HG03565 (cell line): ENCODE results near the gene FARP1.
A peak's percentile ranks its signal among the peaks of the same experiment; 100 is the strongest.

Experiments used
- ATAC-seq: cut with Tn5 transposase; IDR thresholded peaks from one replicate; pipeline ENCODE4 v1.9.1; 2021; ENCODE audit warnings: mild to moderate bottlenecking, moderate library complexity; ENCODE audit not compliant: unreplicated experiment

The FARP1 gene, protein sequence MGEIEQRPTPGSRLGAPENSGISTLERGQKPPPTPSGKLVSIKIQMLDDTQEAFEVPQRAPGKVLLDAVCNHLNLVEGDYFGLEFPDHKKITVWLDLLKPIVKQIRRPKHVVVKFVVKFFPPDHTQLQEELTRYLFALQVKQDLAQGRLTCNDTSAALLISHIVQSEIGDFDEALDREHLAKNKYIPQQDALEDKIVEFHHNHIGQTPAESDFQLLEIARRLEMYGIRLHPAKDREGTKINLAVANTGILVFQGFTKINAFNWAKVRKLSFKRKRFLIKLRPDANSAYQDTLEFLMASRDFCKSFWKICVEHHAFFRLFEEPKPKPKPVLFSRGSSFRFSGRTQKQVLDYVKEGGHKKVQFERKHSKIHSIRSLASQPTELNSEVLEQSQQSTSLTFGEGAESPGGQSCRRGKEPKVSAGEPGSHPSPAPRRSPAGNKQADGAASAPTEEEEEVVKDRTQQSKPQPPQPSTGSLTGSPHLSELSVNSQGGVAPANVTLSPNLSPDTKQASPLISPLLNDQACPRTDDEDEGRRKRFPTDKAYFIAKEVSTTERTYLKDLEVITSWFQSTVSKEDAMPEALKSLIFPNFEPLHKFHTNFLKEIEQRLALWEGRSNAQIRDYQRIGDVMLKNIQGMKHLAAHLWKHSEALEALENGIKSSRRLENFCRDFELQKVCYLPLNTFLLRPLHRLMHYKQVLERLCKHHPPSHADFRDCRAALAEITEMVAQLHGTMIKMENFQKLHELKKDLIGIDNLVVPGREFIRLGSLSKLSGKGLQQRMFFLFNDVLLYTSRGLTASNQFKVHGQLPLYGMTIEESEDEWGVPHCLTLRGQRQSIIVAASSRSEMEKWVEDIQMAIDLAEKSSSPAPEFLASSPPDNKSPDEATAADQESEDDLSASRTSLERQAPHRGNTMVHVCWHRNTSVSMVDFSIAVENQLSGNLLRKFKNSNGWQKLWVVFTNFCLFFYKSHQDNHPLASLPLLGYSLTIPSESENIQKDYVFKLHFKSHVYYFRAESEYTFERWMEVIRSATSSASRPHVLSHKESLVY

DNA sequence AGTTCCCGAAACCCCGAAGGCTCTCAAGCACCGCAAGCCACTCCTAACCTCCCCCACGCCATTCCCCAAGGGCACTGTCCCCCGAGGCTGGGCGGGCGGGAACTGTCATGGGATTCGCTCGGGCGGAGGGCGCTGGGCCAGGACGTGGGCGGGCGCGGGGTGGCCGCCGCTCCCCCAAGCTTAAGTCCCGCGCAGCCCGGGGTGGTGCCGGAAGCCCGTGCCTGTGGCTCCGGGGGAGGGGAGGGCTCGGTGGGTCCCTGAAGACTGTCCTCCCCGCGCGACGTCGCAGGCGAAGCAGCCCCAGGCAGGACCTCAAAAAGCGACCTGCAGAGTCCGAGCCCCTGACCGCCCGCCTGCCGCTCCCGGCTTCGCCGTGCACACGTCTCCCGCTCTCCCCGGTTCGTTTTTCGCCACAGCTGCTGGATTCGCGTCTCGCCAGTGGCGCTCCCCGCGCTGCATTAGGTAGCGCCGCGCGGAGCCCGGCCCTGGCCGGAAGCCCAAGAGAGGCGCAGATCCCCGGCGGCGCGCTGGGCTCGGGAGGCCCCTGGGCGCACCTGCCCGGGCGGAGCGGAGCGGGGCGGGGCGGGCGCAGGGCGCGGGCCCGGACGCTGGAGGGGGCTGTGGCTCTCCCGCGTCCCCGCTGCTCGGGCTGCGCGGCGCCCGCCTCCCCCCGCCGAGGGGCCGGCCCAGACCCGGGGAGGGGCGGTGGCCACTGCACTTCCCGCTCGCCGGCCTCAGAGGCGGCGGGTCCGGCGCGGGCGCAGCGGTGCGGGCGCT is at the start of gene FARP1:
Gene FARP1, plus strand, starts transcription at position 715 of the 777 bp plus-strand sequence. CDS start 70,149 bp downstream, outside the sequence.
- ATAC-seq: peak; percentile 66

DNA sequence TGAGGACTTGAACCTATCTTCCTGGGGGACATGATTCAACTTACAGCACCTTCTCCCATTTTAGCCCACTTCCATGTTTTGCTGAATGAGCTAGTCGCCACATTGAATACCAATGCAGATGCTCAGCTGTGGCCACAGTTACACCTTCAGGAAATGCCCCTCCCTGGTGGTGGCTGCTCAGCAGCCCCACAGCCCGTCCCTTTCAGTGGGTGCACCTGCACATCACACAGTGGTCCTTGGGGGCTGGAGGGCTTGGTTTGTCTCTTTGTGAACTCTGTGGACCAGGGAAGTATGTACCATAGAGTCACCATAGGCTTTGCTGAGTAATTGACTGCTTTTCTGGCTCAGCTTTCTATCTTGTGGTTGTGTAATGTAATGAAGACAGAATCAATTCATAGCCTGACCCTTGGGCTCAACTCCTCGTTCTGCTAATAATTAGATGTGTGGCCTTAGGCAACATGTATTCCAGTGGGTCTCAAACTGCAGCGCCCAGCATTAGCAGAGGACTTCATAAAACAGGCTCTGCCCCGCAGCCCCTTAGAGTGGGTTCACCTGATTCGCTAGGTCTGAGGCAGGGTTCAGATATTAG is 48.1 kb upstream of the FARP1 start:
- ATAC-seq: no peak

DNA sequence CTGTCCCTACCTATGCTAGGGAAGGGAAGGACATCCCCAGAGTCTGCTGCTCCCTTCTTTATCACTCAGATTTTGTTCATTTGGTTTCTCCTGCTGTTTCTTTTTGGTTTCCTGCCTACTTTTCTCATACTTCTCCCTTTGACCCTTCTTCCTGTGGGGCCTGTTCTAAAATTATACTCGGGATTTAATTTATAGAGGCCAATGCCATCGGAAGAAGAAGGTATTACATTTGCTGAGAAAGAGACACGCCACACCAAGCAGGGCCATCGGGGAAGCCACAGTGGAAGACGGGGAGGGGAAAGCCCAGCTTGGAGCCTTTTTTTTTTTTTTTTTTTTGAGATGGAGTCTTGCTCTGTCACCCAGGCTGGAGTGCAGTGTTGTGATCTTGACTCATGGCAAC is 46.8 kb upstream of the FARP1 start:
- no peak for ATAC-seq

DNA sequence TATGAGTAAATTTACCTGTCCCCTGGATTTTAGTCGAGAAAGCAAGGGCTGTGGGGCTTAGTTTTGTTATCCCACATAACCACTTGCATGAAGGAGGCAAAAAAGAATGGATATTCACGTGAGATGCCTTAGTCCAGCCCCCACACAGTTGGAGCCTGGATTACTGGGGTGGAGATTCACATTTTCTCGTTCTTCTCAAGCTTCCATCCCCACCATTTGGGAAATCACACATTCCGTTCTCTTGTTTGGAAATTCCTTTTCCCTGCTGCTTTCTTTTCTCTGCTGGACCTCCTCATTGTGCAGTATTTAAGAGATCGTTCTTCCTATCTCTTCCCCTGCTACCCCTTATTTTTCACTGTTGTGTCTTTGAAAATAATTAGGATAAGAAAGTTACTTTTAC is 45.1 kb upstream of the FARP1 start:
- no peak for ATAC-seq

DNA sequence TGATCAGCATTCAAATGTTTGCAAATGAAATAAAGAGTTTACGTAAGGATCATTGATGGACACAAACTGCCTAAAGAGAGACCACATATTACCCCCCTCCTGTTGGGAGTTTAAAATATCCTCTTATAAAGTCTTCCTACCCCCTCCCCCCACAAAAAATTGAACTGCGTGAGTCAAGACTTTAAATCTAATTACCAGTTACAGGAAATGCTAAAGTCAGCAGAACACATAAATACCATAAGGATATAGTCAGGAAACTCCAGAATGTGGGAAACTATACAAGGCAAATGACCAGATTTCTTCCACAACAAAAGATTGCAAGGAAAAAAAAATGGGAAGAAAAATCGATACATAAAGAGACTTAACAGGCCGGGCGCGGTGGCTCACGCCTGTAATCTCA is 44.4 kb upstream of the FARP1 start:
- ATAC-seq: no peak

DNA sequence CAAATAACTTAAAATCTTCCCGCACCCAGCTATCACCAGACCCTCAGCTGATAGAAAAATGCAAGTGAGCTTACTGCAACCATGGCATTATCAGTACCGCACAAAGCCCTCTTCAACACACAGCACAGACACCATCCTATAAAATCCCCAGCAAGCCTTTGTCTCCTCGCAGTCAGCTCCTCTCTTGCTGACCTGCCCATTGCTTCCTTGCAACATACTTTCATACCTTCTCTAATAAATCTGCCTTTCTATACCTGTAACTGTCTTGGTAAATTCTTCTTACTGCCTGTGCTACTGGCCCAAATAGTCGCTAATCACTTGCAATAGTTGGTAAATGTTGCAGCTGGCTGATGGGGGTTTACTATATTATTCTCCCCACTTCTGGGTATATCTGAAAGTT is 43.3 kb upstream of the FARP1 start:
- no peak for ATAC-seq

DNA sequence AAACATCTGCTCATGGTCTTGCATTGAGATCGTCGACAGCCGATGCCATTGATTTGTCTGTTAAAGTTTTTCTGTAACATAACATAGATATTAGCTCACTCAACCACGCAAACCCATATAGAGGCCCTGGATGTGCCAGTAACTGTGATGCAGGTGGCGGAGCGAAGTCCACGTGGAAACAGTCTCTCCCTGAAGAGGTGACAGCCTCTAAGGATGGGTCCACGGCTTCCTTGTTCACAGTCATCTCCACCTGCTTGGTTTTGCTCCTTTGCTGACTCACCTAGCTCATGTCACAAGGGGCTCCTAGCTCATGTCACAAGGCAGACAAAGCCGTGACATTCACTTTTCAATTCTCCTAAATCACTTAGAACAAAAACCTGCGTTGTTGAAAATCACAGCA is 42.4 kb upstream of the FARP1 start:
- no peak for ATAC-seq

DNA sequence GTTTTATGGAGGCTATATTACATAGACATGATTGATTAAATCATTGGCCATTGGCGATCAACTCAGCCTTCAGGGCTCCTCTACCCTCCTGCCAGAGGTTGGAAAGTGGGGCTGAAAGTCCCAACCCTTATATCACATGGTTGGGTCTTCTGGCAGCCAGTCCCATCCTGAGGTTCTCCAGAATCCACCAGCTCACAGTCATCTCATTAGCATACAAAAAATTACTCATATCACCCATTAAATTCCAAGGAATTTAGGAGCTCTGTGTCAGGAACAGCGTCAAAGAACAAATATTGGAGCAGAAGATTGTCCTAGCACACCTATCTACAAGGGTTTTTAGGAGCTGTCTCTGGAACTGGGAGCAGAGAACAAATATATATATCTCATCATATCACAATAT is 39.4 kb upstream of the FARP1 start:
- no peak for ATAC-seq

DNA sequence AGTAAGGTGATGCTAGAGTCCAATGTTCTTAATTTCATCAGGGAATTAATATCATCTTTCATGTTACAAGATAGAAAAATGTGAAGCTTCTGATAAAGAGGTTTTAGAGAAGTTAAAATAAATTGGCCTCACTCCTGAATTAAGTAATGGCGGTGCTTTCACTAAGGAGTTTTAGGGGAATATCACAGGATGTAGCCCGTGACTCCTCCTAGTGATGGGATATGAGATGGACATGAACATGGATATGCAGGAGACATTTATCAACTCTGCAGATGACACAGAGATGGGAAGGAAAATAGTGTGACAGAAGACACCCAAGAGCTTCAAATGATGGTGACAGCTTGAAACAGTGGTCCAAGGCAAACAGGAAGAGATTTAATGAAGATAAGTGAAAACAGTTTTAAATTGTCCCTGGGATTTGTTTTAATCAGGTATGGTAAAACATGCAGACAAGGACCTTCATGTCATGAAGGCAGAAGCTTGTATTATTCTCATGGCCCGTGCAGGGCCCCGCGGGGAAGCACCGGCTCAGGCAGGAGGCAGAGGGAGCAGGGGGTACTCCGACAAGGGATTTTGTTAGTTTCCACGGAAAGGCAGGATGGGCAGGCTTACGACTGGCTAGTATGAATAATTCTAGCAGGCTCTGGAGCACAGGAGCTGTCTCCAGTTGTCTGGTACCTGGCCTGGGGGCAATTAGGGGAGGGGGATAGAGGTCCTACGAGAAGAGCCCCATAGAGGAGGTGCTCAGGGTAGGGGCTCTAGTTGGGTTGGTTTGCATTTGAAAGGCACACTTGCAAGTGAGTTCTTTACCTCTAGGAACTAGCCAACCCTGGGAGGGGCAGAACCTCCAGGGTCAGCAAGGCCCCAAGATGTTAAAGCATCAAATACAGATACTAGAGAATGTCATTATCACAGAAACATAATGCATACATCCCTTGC is 38.7 kb upstream of the FARP1 start:
- no peak for ATAC-seq

DNA sequence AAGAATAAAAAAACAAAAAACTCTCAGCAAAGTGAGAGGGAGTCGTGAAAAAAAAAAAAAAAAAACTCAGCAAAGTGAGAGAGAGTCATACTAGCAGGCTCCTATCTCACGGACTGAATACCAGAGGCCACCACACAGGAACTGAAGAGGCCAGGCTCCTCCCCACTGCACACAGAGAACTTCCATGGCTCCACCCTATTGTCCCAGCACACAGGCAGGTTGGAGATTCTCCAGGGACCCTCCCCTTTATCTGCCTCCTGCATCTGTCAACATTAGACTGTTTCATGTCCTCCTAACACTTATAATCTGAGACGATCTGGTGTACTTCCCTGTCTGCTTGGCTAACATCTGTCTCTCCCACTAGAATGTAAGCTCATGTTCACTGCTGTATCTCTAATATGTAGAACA is 37.0 kb upstream of the FARP1 start:
- ATAC-seq: no peak

DNA sequence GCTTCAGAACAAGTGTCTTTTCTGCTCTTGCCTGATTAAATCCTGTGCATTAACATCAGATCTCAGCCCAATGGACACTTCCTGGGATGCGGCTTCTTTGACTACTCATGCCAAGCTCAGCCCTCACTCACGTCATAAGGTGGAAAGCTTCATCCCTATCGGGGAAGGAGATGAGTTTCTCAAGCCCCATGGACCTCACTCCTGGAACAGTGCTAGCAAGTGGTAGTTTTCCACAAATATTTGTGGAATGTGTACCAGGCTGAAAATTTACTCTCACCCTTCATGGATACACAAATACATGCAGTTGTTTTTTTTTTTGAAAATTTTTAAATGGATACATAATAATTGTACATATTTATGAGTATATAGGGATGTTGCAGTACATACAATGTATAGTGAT is 34.6 kb upstream of the FARP1 start:
- ATAC-seq: no peak

DNA sequence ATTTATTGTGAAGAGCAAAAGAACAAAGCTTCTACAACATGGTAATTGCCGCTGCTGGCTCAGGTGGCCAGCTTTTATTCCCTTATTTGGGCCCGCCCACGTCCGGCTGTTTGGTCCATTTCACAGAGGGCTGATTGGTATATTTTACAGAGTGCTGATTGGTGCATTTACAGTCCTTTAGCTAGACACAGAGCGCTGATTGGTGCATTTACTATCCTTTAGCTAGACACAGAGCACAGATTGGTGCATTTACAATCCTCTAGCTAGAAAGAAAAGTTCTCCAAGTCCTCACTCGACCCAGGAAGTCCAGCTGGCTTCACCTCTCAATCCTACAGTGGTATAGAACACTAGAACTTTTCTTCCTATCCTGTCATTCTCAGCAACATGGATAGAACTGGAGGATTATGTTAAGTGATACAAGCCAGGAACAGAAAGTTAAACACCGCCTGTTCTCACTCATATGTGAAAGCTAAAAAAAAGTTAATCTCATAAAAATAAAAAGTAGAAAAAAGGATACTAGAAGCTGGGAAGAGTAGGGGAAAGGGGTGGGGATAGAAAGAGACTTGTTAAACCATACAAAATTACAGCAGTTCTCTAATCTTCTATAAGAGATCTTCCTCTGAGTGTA is 33.6 kb upstream of the FARP1 start:
- no peak for ATAC-seq

DNA sequence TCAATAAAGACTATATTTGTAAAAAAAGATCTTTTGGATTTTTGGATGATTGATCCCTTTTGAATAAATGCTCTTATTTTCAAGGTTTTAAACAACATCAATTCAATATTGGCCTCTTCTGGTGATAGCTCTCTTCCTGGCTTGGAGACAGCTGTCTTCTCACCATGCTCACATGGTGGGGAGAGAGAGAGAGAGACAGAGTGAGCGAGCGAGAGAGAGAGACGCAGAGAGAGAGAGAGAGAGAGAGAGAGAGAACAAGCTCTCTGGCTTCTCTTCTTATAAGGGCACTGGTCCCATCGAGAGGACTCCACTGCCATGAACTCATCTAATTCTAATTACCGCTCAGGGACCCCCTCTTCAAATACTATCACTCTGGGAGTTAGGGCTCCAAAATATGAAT is 32.1 kb upstream of the FARP1 start:
- no peak for ATAC-seq

DNA sequence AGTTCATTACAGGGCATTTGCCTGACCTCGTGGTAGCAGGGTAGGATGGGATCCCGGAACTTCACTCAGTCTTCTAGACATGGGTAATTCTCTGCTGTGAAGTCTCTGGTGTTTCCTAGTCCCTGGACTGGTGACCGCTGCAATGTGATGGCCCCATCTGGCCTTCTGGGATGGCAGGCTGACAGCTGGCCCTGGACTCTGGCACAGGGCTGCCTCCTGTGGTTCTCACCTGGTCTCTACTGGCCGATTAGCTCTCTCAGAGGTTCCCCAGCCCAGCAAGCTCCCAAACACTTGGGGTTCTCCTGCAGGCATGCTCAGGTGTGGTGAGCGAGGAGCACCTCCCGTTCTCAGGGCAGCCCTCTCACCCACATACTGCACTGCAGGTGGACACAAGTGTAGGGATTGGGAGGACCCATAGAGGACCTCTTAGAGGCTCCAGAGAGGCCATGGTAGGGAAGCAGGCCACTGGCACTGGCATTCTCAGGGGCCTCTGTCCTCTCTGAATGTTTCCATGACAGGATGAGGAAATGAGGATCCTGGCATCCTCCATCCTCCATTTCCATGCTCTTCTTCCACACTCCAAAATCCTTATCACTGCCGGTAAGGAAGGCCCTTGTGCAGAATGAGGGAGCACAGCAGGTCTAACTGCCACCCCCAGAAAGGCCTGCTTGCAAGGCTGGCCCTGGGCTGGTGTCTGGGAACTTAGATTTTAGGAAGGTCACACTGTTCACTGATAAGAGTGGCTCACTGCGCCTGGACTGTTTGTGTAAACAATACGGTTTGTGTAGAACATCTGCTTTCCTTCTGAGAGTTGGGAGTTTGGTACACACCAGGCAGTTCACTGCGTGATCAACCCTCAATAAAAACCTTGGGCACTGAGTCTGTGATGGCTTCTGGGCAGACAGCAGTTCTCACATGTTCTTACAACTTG is 31.5 kb upstream of the FARP1 start:
- ATAC-seq: no peak

DNA sequence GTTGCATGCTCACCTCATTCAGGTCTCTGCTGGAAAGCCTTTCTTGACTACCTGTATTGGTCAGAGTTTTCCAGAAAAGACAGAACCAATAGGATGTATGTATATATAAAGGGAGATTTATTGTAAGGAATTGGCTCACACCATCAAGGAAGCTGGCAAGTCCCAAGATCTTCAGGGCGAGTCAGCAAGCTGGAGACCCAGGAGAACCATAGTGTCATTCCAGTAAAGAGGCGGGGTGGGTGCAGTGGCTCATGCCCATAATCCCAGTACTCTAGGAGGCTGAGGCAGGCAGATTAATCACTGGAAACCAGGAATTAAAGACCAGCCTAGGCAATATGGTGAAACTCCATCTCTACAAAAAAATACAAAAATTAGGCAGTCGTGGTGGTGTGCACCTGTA is 30.4 kb upstream of the FARP1 start:
- ATAC-seq: no peak

DNA sequence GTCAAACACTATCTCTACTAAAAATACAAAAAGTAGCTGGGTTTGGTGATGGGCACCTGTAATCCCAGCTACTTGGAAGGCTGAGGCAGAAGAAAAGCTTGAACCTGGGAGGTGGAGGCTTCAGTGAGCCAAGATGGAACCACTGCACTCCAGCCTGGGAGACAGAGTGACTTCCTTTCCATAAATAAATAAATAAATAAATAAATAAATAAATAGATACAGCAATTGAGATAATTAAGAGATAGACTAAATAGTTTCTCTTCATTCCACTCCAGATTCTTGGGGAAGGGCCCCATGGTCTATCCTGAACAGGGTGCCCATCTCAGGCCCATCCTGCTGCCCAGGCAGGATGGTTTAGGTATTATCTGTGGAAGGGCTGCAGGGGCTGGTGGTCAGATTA is 24.0 kb upstream of the FARP1 start:
- no peak for ATAC-seq

DNA sequence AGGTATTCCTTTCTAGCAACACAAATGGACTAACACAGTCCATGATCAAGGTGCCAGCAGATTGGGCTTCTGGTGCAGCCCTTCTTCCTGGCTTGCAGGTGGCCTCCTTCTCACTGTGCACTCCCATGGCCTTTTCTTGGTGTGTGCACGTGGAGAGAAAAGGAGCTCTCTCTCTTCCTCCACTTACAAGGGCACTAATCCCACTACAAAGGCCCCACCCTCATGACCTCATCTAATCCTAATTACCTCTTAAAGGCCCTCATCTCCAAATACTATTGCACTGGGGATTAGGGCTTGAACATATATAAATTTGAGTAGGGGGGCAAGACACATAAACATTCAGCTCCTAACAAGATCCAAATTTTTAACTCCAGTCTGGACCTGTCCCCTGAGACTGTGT is 19.7 kb upstream of the FARP1 start:
- ATAC-seq: no peak
